Measurements from ENCODE around the gene SCIN. TPM values are rescaled to one million over a fixed set of nuclear protein-coding genes. Genes with fewer than 3 reads are reported as not detected.
"Not testable (repeated sequence)": the region's sequence is repeated elsewhere in the genome, so short reads cannot be mapped to it uniquely, and the experiment has no call there.

Gene SCIN
- total RNA-seq, 2 experiments from 2014 or later = not detected

DNA sequence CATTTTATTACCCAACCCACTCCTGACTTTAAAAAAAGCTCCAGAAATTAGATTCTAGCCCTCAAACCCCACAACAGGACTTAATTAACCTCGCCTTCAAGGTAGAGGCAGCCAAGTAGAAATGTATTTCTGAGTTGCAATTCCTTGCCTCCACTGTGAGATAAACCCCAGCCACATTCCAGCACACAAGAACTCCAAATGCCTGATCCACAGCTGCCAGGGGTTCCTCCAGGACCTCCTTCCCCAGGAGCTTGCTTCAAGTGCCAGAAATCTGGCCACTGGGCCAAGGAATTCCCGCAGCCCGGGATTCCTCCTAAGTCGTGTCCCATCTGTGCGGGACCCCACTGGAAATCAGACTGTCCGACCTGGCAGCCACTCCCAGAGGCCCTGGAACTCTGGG is 91.1 kb downstream of the SCIN start:
- no peaks in the 10 kb centered on the region for H3K9me2 ChIP-seq (ENCODE audit: insufficient read depth, low read length)
- no peak overlapping the region for H2AFZ ChIP-seq (ENCODE audit: low read length)
- TF ChIP-seq, protein P1, sequence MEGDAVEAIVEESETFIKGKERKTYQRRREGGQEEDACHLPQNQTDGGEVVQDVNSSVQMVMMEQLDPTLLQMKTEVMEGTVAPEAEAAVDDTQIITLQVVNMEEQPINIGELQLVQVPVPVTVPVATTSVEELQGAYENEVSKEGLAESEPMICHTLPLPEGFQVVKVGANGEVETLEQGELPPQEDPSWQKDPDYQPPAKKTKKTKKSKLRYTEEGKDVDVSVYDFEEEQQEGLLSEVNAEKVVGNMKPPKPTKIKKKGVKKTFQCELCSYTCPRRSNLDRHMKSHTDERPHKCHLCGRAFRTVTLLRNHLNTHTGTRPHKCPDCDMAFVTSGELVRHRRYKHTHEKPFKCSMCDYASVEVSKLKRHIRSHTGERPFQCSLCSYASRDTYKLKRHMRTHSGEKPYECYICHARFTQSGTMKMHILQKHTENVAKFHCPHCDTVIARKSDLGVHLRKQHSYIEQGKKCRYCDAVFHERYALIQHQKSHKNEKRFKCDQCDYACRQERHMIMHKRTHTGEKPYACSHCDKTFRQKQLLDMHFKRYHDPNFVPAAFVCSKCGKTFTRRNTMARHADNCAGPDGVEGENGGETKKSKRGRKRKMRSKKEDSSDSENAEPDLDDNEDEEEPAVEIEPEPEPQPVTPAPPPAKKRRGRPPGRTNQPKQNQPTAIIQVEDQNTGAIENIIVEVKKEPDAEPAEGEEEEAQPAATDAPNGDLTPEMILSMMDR (conservative IDR thresholded peaks at IDR 0.05; ENCODE audit: low read length) = no peak
- TF ChIP-seq EZH2phosphoT487 (IDR thresholded peaks at IDR 0.05; ENCODE audit: borderline replicate concordance, low read depth, low read length) = no peak
- H3K36me3 ChIP-seq (ENCODE audit: insufficient read depth, low read length) = no peaks in the 10 kb centered on the region
- no peaks in the 10 kb centered on the region for H3K79me2 ChIP-seq (ENCODE audit: insufficient read depth, low read depth, low read length)
- H3K9me3 ChIP-seq (ENCODE audit: low read length) = no peaks in the 10 kb centered on the region
- no TSS peak for BruUV-seq (replicated peaks)
- H3K4me1 ChIP-seq (ENCODE audit: insufficient read depth, low read length, poor library complexity, severe bottlenecking) = no peaks in the 10 kb centered on the region
- DNase-seq (ENCODE audit: low spot score) = no peak
- ChIA-PET POLR2A (no interaction called here), CTCF (ENCODE audit: unreplicated experiment) (no interaction called here)
- no peak overlapping the region for H3K27ac ChIP-seq (ENCODE audit: low read depth, low read length, poor library complexity, severe bottlenecking)
- H4K20me1 ChIP-seq (ENCODE audit: insufficient read depth, low read length) = no peaks in the 10 kb centered on the region
- intact Hi-C loops (cut with micrococcal nuclease; ENCODE audit: unreplicated experiment) = no loop called here
- H3K4me3 ChIP-seq (ENCODE audit: low read depth, low read length, poor library complexity, severe bottlenecking) = no peak overlapping the region
- H3K4me2 ChIP-seq (ENCODE audit: low read length) = no peak overlapping the region

DNA sequence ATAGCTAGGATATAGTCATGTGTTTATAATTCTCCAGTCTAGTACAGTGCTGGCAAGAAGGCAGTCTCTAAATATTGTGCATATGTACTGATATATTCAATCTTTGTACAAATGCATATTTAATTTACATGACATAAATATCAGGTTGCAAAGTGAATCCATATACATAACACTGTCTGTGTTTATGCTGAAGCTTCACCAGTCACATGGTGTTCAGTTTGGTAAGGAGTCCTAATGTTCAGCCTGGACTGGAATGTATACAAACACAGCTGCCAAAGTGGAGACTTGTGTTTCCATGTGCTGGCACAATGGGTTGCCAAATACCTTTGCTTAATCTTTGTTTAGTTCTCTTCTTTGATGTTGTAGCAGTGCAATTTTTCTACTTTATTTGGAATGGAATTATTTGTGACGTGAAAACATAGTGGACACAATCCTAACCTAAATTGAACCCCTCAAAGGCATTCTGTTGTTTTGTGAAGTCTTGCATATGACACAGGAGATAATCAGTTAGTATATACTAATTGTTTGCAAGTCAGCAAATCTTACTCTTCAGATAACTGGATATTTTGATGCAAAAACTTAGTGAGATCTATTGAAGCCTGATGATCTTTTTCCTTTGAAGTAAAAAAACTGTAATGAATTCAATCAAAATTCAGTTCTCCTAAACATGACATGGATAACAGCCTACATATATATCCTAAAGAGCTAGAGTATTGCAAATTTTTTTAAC is 99.6 kb downstream of the SCIN start:
- Histone ChIP-seq H3K36me3 (ENCODE audit: insufficient read depth, low read length) (no peaks in the 10 kb centered on the region), H3K4me1 (ENCODE audit: insufficient read depth, low read length, poor library complexity, severe bottlenecking) (no peaks in the 10 kb centered on the region), H3K4me2 (ENCODE audit: low read length) (no peak overlapping the region), H4K20me1 (ENCODE audit: insufficient read depth, low read length) (no peaks in the 10 kb centered on the region), H3K79me2 (ENCODE audit: insufficient read depth, low read depth, low read length) (no peaks in the 10 kb centered on the region), H3K27ac (ENCODE audit: low read depth, low read length, poor library complexity, severe bottlenecking) (no peak overlapping the region), H3K9me2 (ENCODE audit: insufficient read depth, low read length) (no peaks in the 10 kb centered on the region), H2AFZ (ENCODE audit: low read length) (no peak overlapping the region), H3K4me3 (ENCODE audit: low read depth, low read length, poor library complexity, severe bottlenecking) (no peak overlapping the region), H3K9me3 (ENCODE audit: low read length) (no peaks in the 10 kb centered on the region)
- DNase-seq (ENCODE audit: low spot score) = no peak
- CTCF ChIA-PET (ENCODE audit: unreplicated experiment) = no interaction called here
- no TSS peak for BruUV-seq (replicated peaks)
- POLR2A ChIA-PET = no interaction called here
- TF ChIP-seq, protein P1 (conservative IDR thresholded peaks at IDR 0.05; ENCODE audit: low read length) = no peak
- no peak for TF ChIP-seq EZH2phosphoT487 (IDR thresholded peaks at IDR 0.05; ENCODE audit: borderline replicate concordance, low read depth, low read length)
- intact Hi-C loops (cut with micrococcal nuclease; ENCODE audit: unreplicated experiment) = no loop called here

DNA sequence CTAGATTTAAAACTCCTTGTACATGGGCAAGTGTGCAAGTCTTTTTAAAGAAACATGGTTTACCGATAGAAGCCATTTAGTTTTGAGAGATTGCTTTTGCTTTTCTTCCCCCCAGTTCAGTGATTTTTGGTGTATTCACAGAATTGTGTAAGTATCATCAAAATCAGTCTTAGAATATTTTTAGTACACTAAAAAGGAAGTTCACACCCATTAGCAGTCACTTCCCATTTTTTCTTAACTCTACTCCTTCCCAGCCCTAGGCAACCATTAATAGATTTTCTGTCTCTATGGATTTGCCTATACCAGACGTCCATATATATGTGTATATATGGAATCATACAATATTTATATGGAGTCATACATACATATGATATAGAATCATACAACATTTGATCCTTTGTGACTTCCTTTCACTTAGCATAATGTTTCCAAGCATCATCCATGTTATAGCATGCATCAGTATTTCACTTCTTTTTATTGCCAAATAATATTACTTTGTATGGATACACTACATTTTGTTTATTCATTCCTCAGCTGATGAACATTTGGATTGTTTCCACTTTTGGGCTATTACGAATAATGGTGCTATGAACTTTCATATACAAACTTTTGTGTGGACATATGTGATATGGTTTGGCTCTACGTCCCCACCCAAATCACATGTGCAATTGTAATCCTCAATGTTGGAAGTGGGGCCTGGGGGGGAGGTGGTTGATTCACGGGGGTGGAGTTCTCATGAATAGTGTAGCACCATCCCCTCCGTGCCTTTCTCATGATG is 100.4 kb downstream of the SCIN start:
- ChIA-PET CTCF (ENCODE audit: unreplicated experiment) (no interaction called here), POLR2A (interaction anchor here (0.6 kb wide), 1 partner anchor 1312 kb away, joined by 3 read pairs; no protein-coding TSS in a partner anchor)
- no peak overlapping the region for H2AFZ ChIP-seq (ENCODE audit: low read length)
- H3K4me1 ChIP-seq (ENCODE audit: insufficient read depth, low read length, poor library complexity, severe bottlenecking) = no peaks in the 10 kb centered on the region
- H3K9me2 ChIP-seq (ENCODE audit: insufficient read depth, low read length) = no peaks in the 10 kb centered on the region
- intact Hi-C loops (cut with micrococcal nuclease; ENCODE audit: unreplicated experiment) = no loop called here
- no peaks in the 10 kb centered on the region for H3K79me2 ChIP-seq (ENCODE audit: insufficient read depth, low read depth, low read length)
- no peak overlapping the region for H3K4me2 ChIP-seq (ENCODE audit: low read length)
- TF ChIP-seq EZH2phosphoT487 (IDR thresholded peaks at IDR 0.05; ENCODE audit: borderline replicate concordance, low read depth, low read length) = no peak
- TF ChIP-seq, protein P1 (conservative IDR thresholded peaks at IDR 0.05; ENCODE audit: low read length) = no peak
- no peak overlapping the region for H3K4me3 ChIP-seq (ENCODE audit: low read depth, low read length, poor library complexity, severe bottlenecking)
- H3K27ac ChIP-seq (ENCODE audit: low read depth, low read length, poor library complexity, severe bottlenecking) = no peak overlapping the region
- BruUV-seq (replicated peaks) = no TSS peak
- H3K9me3 ChIP-seq (ENCODE audit: low read length) = no peaks in the 10 kb centered on the region
- no peak for DNase-seq (ENCODE audit: low spot score)
- no peaks in the 10 kb centered on the region for H3K36me3 ChIP-seq (ENCODE audit: insufficient read depth, low read length)
- H4K20me1 ChIP-seq (ENCODE audit: insufficient read depth, low read length) = no peaks in the 10 kb centered on the region

DNA sequence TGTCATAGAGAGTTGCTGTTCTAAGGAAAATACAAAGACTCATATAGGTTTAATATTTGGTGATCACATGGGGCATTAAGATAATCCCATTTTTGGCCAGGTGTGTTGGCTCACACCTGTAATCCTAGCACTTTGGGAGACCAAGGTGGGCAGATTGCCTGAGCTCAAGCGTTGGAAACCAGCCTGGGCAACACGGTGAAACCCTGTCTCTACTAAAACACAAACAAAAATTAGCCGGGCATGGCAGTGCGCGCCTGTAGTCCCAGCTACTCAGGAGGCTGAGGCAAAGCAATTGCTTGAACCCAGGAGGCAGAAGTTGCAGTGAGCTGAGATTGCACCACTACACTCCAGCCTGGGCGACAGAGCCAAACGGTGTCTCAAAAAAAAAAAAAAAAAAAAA is 102.9 kb downstream of the SCIN start:
- H3K79me2 ChIP-seq (ENCODE audit: insufficient read depth, low read depth, low read length); intact Hi-C loops (cut with micrococcal nuclease; ENCODE audit: unreplicated experiment); POLR2A ChIA-PET; H3K4me1 ChIP-seq (ENCODE audit: insufficient read depth, low read length, poor library complexity, severe bottlenecking); H3K4me3 ChIP-seq (ENCODE audit: low read depth, low read length, poor library complexity, severe bottlenecking); CTCF ChIA-PET (ENCODE audit: unreplicated experiment); H3K9me2 ChIP-seq (ENCODE audit: insufficient read depth, low read length); H3K9me3 ChIP-seq (ENCODE audit: low read length); DNase-seq (ENCODE audit: low spot score); H2AFZ ChIP-seq (ENCODE audit: low read length); BruUV-seq (replicated peaks); H3K36me3 ChIP-seq (ENCODE audit: insufficient read depth, low read length); H4K20me1 ChIP-seq (ENCODE audit: insufficient read depth, low read length); H3K4me2 ChIP-seq (ENCODE audit: low read length); H3K27ac ChIP-seq (ENCODE audit: low read depth, low read length, poor library complexity, severe bottlenecking): not testable (repeated sequence)
